Measurements from ENCODE around the gene CEP250. TPM values are rescaled to one million over a fixed set of nuclear protein-coding genes. Genes with fewer than 3 reads are reported as not detected.

The CEP250 gene
- total RNA-seq, 4 donors from 2014 or later: 10.9 to 13.9 (median 12.8) TPM

DNA sequence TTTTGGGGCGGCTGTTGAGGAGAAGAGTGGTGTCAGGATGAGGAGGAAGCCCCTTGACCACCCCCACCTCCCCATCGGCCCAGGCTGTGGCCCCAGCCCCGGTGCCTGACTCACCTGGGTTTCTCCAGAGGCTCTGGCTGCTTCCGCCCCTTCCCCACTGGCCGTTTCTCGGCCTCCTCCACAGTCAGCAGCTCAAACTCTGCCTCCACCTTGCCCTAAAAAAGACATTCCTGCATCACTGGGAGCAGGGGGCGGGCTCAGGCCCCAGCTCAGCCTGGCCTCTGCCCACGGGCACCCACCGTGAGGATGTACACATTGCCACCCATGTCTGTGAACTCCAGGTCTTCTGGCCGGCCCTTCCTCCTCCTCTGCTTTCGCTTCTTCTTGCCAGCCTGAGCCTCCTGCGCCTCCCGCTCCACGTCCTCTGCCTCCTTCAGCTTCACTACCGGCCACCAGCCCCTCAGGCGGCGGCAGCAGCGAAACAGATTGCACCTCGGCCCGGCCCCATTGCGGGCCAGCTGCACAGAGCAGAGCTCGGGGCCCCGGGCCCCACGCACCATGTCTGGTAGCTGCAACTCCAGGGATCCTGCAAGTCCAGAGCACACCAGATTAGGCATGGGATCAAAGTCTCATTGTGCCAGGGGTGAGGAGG is 103.8 kb downstream of the CEP250 start:
- peaks cover 0 to 14% of the 10 kb centered on the region in 2 donors for H3K36me3 ChIP-seq
- intact Hi-C loops (cut with DNase I; ENCODE audit: low total_unique reads): no loop called here
- no peak for ATAC-seq

DNA sequence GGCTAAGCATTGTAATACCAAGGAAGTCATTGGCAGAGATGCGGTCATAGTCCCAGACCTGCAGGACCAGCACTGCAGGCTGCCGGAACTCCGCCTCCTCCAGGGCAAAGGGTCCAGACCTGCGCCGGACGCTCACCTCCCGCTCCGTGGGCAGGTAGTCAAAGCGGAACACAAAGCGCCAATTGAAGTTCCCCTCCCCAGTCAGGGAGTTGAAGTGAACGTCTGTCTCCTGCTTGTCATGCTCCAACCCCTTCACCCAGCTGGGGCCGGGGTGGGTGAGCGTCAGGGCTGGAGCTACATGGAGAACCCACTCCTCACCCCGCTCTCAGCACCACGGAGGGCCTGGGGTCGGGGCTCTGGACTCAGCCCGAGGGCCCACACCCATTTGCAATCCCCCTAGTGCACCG is 104.7 kb downstream of the CEP250 start:
- Histone ChIP-seq H3K9me3 (no peaks in the 10 kb centered on the region), H3K4me3 (no peak overlapping the region), H3K36me3 (peaks cover 0 to 14% of the 10 kb centered on the region in 2 donors), H3K4me1 (no peaks in the 10 kb centered on the region), H3K27ac (no peak overlapping the region), H3K27me3 (no peaks in the 10 kb centered on the region)
- intact Hi-C loops (cut with DNase I; ENCODE audit: low total_unique reads) (no loop called here), in situ Hi-C loops (cut with MboI; ENCODE audit: low sequenced_read_pairs in 4 of 4) (no loop called here)
- ATAC-seq (no peak), DNase-seq (no peak)
- no peak for TF ChIP-seq POLR2A (IDR thresholded peaks at IDR 0.05)
- TF ChIP-seq, protein P1, sequence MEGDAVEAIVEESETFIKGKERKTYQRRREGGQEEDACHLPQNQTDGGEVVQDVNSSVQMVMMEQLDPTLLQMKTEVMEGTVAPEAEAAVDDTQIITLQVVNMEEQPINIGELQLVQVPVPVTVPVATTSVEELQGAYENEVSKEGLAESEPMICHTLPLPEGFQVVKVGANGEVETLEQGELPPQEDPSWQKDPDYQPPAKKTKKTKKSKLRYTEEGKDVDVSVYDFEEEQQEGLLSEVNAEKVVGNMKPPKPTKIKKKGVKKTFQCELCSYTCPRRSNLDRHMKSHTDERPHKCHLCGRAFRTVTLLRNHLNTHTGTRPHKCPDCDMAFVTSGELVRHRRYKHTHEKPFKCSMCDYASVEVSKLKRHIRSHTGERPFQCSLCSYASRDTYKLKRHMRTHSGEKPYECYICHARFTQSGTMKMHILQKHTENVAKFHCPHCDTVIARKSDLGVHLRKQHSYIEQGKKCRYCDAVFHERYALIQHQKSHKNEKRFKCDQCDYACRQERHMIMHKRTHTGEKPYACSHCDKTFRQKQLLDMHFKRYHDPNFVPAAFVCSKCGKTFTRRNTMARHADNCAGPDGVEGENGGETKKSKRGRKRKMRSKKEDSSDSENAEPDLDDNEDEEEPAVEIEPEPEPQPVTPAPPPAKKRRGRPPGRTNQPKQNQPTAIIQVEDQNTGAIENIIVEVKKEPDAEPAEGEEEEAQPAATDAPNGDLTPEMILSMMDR (IDR thresholded peaks at IDR 0.05 in 4 of 5, conservative IDR thresholded peaks at IDR 0.05 in 1 of 5): no peak

More for the DNA sequence above, 103.8 kb downstream of the CEP250 start:
- in situ Hi-C loops (cut with MboI; ENCODE audit: low sequenced_read_pairs in 4 of 4): no loop called here
- Histone ChIP-seq H3K27ac (no peak overlapping the region), H3K4me1 (no peaks in the 10 kb centered on the region), H3K9me3 (no peaks in the 10 kb centered on the region), H3K4me3 (no peak overlapping the region), H3K27me3 (no peaks in the 10 kb centered on the region)
- TF ChIP-seq POLR2A (IDR thresholded peaks at IDR 0.05): no peak
- TF ChIP-seq, protein P1 (IDR thresholded peaks at IDR 0.05 in 4 of 5, conservative IDR thresholded peaks at IDR 0.05 in 1 of 5): no peak
- no peak for DNase-seq

DNA sequence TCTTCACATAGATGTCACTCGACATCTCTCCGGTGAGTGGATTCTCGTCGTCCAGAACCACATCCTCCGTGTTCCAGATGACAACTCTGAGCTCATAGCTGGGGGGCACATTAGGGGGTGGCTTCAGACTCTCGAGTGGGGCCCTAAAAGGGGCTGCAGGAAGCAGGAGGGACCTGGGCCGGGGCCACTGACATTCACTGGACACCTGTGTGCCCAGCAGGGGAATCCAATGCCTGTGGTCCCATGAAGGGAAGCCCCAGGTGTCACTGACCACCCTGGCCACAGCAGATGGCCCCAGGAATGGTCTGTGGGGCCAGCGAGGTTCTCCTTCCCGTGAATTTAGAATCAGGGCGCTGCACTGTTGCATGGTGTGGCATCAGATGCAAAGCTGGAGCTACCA is 105.1 kb downstream of the CEP250 start:
- intact Hi-C loops (cut with DNase I; ENCODE audit: low total_unique reads) (no loop called here), in situ Hi-C loops (cut with MboI; ENCODE audit: low sequenced_read_pairs in 4 of 4) (no loop called here)
- no peaks in the 10 kb centered on the region for H3K9me3 ChIP-seq
- H3K4me3 ChIP-seq: no peak overlapping the region
- TF ChIP-seq, protein P1 (IDR thresholded peaks at IDR 0.05 in 4 of 5, conservative IDR thresholded peaks at IDR 0.05 in 1 of 5): no peak
- no peak for TF ChIP-seq POLR2A (IDR thresholded peaks at IDR 0.05)
- peaks cover 0 to 14% of the 10 kb centered on the region in 2 donors for H3K36me3 ChIP-seq
- ATAC-seq (no peak), DNase-seq (no peak)
- H3K4me1 ChIP-seq: no peaks in the 10 kb centered on the region
- no peak overlapping the region for H3K27ac ChIP-seq
- no peaks in the 10 kb centered on the region for H3K27me3 ChIP-seq

DNA sequence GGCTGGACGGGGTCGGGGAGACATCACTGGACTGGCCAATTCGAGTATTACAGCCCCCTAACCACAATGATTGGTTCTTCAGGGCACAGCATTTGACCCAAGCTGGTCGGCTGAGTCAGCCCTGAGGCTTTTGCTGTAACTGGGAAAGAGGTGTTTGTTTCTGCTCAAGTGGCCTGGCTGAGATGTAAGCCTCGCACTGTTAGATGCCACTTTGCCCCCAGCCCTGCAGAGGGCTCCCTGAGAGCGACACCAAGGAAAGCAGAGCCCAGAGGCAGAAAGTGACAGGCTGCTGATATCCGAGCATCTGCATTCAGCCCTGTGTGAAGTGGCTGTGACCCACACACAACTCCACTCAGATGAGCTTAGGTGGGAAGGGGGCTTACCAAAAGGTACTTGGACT is 105.9 kb downstream of the CEP250 start:
- H3K4me1 ChIP-seq: no peaks in the 10 kb centered on the region
- ATAC-seq (no peak), DNase-seq (no peak)
- no peak for TF ChIP-seq POLR2A (IDR thresholded peaks at IDR 0.05)
- TF ChIP-seq, protein P1 (IDR thresholded peaks at IDR 0.05 in 4 of 5, conservative IDR thresholded peaks at IDR 0.05 in 1 of 5): no peak
- H3K4me3 ChIP-seq: no peak overlapping the region
- H3K27ac ChIP-seq: no peak overlapping the region
- intact Hi-C loops (cut with DNase I; ENCODE audit: low total_unique reads): no loop called here
- H3K9me3 ChIP-seq: no peaks in the 10 kb centered on the region
- H3K27me3 ChIP-seq: no peaks in the 10 kb centered on the region
- in situ Hi-C loops (cut with MboI; ENCODE audit: low sequenced_read_pairs in 4 of 4): no loop called here
- peaks cover 0 to 9% of the 10 kb centered on the region in 2 donors for H3K36me3 ChIP-seq

DNA sequence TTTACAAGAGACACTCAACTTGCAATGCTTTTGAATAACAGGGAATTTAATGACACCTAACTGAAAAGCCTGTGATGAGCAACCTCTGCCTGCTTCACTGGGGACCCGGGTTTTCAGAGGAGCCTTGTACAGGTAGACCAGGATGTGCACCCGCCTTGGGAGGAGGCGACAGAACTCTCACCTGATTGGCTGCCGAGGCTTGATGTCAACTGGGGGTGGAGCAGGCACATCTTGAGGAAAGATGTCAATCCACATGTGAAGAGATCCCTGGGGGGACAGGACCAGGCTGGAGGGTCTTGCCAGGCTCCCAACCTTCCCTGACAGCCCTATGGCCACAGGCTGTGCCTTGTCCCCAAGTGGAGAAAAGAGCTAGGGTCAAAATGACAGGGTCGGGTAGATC is 106.3 kb downstream of the CEP250 start:
- in situ Hi-C loops (cut with MboI; ENCODE audit: low sequenced_read_pairs in 4 of 4): no loop called here

More for the DNA sequence above, 106.3 kb downstream of the CEP250 start:
- Histone ChIP-seq H3K36me3 (peaks cover 0 to 5% of the 10 kb centered on the region in 2 donors), H3K27ac (no peak overlapping the region), H3K4me1 (no peaks in the 10 kb centered on the region), H3K4me3 (no peak overlapping the region), H3K27me3 (no peaks in the 10 kb centered on the region), H3K9me3 (no peaks in the 10 kb centered on the region)
- DNase-seq (no peak), ATAC-seq (no peak)
- TF ChIP-seq, protein P1 (IDR thresholded peaks at IDR 0.05 in 4 of 5, conservative IDR thresholded peaks at IDR 0.05 in 1 of 5): no peak
- no peak for TF ChIP-seq POLR2A (IDR thresholded peaks at IDR 0.05)
- intact Hi-C loops (cut with DNase I; ENCODE audit: low total_unique reads): no loop called here
